Stomach (tissue), 9 donors: ENCODE data around the gene NPAS2. TPM values are rescaled to one million over a fixed set of nuclear protein-coding genes. Genes with fewer than 3 reads are reported as not detected.

Experiments used
- DNase-seq, 2 donors: peaks; one replicate each; pipeline versions ENCODE4 v3.0.0 to v3.0.0-alpha.2; 2013 to 2019
- H3K27ac ChIP-seq, 5 donors: fragments of 200-600 bp in 4 of 5; sonication (generic) in 4 of 5; one replicate each; pipeline ENCODE4 v1.5.1; 2013 to 2019; ENCODE audit warnings: mild to moderate bottlenecking in 1 of 5, moderate library complexity in 1 of 5
- H3K27me3 ChIP-seq, 3 donors: fragments of 200-600 bp; sonication (generic); one replicate each; pipeline ENCODE4 v1.5.1; 2017 to 2019; ENCODE audit warnings: mixed run types in 1 of 3
- H3K36me3 ChIP-seq, 4 donors: fragments of 200-600 bp; sonication (generic); 1 replicate in 3 of 4; 2 replicates in 1 of 4; pipeline ENCODE4 v1.5.1; 2016 to 2019
- H3K4me1 ChIP-seq, 4 donors: fragments of 200-600 bp; sonication (generic); one replicate each; pipeline ENCODE4 v1.5.1; 2016 to 2019
- H3K4me3 ChIP-seq, 4 donors: fragments of 200-600 bp; sonication (generic) in 3 of 4; one replicate each; pipeline ENCODE4 v1.5.1; 2016 to 2019; ENCODE audit warnings: mild to moderate bottlenecking in 1 of 4
- H3K9me3 ChIP-seq, 4 donors: fragments of 200-600 bp; sonication (generic); one replicate each; pipeline ENCODE4 v1.5.1; 2016 to 2019
- CTCF ChIP-seq, 7 experiments: fragments of 450-650 bp in 4 of 7; fragments of 200-600 bp in 3 of 7; sonication (generic) in 3 of 7; IDR thresholded peaks; one replicate each; pipeline ENCODE4 v1.5.1; 2016 to 2019; ENCODE audit warnings: antibody characterized with exemption in 7 of 7, control low read depth in 2 of 7, mild to moderate bottlenecking in 1 of 7
- EP300 ChIP-seq: sonication (generic); formaldehyde crosslinking; IDR thresholded peaks from one replicate; pipeline ENCODE4 v1.6.1; 2017; ENCODE audit warnings: antibody characterized with exemption
- POLR2A ChIP-seq, 4 donors: fragments of 450-650 bp; IDR thresholded peaks; one replicate each; pipeline ENCODE4 v1.6.1; 2016; ENCODE audit warnings: antibody characterized with exemption in 4 of 4, control low read depth in 2 of 4, mild to moderate bottlenecking in 1 of 4, moderate library complexity in 1 of 4
- POLR2AphosphoS5 ChIP-seq, 3 donors: sonication (generic); formaldehyde crosslinking; IDR thresholded peaks; one replicate each; pipeline ENCODE4 v1.6.1; 2016; ENCODE audit warnings: antibody characterized with exemption in 3 of 3
- WGBS, 5 donors: extraction: QIAGEN DNeasy Blood & Tissue Kit in 3 of 5; methylation state at CpG; one replicate each; pipeline versions ENCODE4 v1.1.5 to v1.1.7; 2013 to 2018; 5-methylcytosine and 5-hydroxymethylcytosine counted together
- intact Hi-C: fragments of 100-400 bp; cut with DNase I; formaldehyde crosslinking; loops from one replicate; pipeline ENCODE4 v1.15.1; 2023; ENCODE audit warnings: low total_unique reads
- polyA plus RNA-seq, 3 donors: library from polyadenylated mRNA; stranded (reverse); fragments of 200-250 nt; gene quantifications; one replicate each; pipeline ENCODE4 v1.2.3, GENCODE V29; 2013
- total RNA-seq, 5 donors: library from RNA; depleted of rRNA; stranded (reverse); fragments of >200 nt; gene quantifications; one replicate each; pipeline versions ENCODE4 v1.1.0 to v1.2.3, GENCODE V29; 2014 to 2016
- donor health status: healthy with polysubstance abuse.
- donor health status: Bipolar disorder and iron deficiency.
- donor health status: healthy.

NPAS2 gene
- total and polyA plus RNA-seq, 8 donors = 13.1 to 148 (median 28.0) TPM

GRCh38 chr2:100781009-100781325 lies 39.0 kb upstream of the NPAS2 start:
- WGBS, 5 donors = 85 to 98% (median 88%) methylated on average over 1 of the region's 1 CpG

GRCh38 chr2:100781523-100782379 lies 38.2 kb upstream of the NPAS2 start:
- intact Hi-C loops = no loop called here
- no peak for DNase-seq
- H3K27ac ChIP-seq = no peak overlapping the region
- peaks cover 5 to 25% (median 11%) of the 10 kb centered on the region in 4 donors for H3K4me1 ChIP-seq
- H3K9me3 ChIP-seq = no peaks in the 10 kb centered on the region
- H3K27me3 ChIP-seq = no peaks in the 10 kb centered on the region
- no peaks in the 10 kb centered on the region for H3K36me3 ChIP-seq
- 83 to 96% (median 94%) methylated on average over 11 to 12 of the region's 12 CpGs for WGBS, 5 donors
- TF ChIP-seq POLR2AphosphoS5 (IDR thresholded peaks at IDR 0.05) = no peak
- TF ChIP-seq POLR2A (IDR thresholded peaks at IDR 0.05) = no peak
- no peak for TF ChIP-seq EP300
- no peak for TF ChIP-seq CTCF (IDR thresholded peaks at IDR 0.05)
- no peak overlapping the region for H3K4me3 ChIP-seq

More at GRCh38 chr2:100781009-100781325, 39.0 kb upstream of the NPAS2 start:
- TF ChIP-seq EP300 = no peak
- no peak for TF ChIP-seq CTCF (IDR thresholded peaks at IDR 0.05)
- no peak for TF ChIP-seq POLR2A (IDR thresholded peaks at IDR 0.05)
- TF ChIP-seq POLR2AphosphoS5 (IDR thresholded peaks at IDR 0.05) = no peak
- Histone ChIP-seq H3K27ac (peak overlapping the region in 1 of 5 donors; percentile 53), H3K36me3 (no peaks in the 10 kb centered on the region), H3K4me3 (no peak overlapping the region), H3K27me3 (no peaks in the 10 kb centered on the region), H3K9me3 (no peaks in the 10 kb centered on the region), H3K4me1 (peaks cover 5 to 17% (median 10%) of the 10 kb centered on the region in 4 donors)
- no peak for DNase-seq
- intact Hi-C loops = no loop called here

DNA sequence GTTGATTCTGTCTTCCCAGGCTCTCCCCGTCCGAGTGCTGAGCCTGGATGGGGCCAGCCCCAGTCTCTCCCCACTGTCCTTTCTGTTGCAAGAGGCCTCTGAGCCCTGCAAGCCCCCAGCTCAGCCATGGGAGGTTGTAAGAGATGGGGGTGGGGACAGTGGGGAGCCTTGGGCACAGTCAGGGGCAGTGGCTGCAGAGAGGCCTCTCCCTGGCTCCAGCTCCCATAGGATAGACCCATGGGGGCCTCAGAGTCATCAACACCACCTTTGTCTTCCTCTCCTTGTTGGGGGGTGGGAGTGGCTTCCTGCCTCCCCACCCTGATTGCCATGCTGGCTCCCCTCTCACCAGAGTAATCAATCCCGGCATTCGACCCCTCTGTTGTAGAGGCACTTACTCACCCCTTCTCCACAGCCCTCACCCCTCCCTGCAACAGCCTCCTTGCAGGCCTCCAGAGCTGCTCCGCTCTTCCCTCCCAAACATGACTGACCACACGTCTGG lies 37.5 kb upstream of the NPAS2 start:
- 83 to 92% (median 89%) methylated on average over 6 of the region's 6 CpGs for WGBS, 5 donors

DNA sequence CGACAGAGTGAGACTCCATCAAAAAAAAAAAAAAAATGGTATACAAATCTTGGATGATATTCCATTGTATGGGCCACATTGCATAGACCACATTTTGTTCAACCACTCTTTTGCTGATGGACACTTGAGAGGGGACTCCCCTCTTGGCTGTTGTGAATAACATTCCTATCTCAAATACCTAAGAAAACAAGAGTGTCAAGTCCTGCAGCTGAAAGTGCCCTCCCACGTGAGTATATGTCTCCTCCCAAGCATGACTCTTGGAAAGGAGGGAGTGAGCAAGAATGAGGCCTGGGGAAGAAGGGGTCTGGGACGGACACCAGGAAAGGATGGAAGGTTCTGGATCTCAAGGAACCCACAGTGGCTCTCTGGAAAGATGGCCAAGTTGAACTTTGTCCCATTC lies 36.0 kb upstream of the NPAS2 start:
- intact Hi-C loops = no loop called here
- no peak overlapping the region for H3K27ac ChIP-seq

More for the DNA sequence above, 37.5 kb upstream of the NPAS2 start:
- intact Hi-C loops = no loop called here
- Histone ChIP-seq H3K9me3 (no peaks in the 10 kb centered on the region), H3K27me3 (no peaks in the 10 kb centered on the region), H3K4me3 (no peak overlapping the region), H3K36me3 (no peaks in the 10 kb centered on the region), H3K4me1 (peaks cover 5 to 26% (median 11%) of the 10 kb centered on the region in 4 donors), H3K27ac (no peak overlapping the region)
- DNase-seq = no peak
- TF ChIP-seq POLR2A (IDR thresholded peaks at IDR 0.05) (no peak), EP300 (no peak), CTCF (IDR thresholded peaks at IDR 0.05) (no peak), POLR2AphosphoS5 (IDR thresholded peaks at IDR 0.05) (no peak)

More for the DNA sequence above, 36.0 kb upstream of the NPAS2 start:
- Histone ChIP-seq H3K4me3 (no peak overlapping the region), H3K4me1 (peaks cover 5 to 26% (median 11%) of the 10 kb centered on the region in 4 donors), H3K9me3 (no peaks in the 10 kb centered on the region), H3K27me3 (no peaks in the 10 kb centered on the region), H3K36me3 (no peaks in the 10 kb centered on the region)
- TF ChIP-seq POLR2A (IDR thresholded peaks at IDR 0.05) = no peak
- TF ChIP-seq EP300 = no peak
- TF ChIP-seq POLR2AphosphoS5 (IDR thresholded peaks at IDR 0.05) = no peak
- 73 to 83% (median 75%) methylated on average over 3 of the region's 3 CpGs for WGBS, 5 donors
- DNase-seq = no peak
